ENCODE data around the gene HGFAC.

Gene HGFAC

DNA sequence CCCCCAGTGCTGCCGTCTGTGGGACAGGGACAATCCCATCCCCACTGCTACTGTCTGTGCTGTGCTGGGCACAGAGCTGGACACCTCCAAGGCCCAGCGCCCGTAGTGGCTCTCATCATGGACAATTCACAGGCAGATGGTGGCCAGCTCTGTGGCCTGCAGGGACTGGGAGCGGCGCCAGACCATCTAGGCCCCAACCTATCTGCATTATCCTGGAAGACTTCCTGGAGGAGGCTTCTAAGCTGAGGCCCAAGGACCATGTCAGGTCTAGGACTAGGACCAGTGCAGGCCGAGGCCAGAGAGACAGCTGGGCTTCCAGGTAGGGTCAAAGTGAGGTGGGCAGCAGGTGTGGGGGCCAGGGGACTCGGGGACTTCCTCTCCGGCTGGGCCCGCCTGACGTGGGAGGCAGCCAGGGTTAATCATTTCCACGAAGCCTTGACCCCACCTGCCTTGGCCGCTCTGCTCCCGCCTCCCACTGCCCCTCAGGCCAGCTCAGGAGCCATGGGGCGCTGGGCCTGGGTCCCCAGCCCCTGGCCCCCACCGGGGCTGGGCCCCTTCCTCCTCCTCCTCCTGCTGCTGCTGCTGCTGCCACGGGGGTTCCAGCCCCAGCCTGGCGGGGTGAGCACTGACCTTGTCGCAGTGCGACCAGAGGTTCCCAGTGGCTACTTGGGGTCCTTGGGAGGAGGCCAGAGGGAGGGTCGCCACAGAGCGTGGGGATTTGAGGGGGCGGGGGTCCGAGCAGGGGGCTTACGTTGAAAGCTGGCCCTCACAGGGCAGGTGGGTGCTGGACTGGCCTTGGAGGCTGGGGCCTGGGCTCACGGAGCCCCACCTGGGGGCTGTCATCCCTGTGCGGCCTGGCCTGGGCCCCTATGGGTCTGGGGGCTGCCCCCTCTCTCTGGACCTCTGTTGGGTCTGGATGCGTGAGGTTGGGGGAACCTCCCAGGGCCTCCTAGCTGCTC, at the start of gene HGFAC:
TSS of gene HGFAC (plus strand) at position 468 of the 959 bp plus-strand sequence. CDS start at position 502, 34 bp downstream.
- no peak for DNase-seq

DNA sequence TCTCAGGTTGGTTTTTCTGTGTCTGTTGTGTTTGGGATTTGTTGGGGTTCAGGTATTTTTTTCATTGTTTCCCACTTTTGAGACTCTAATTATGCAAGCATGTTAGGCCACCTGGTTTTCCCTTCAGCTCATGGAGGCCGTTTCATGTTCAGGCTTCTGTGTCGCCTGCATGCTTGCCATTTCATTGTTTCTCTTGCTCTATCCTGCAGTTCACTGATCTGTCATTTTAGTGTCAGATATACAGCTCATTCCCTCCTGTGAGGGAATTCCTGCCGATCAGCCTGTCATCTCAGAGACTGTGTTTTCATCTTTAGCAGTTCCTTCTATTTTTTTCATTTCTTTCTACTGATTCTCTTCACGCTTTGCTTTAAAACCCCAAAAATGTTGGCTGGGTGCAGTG, 49.4 kb upstream of the HGFAC start:
- DNase-seq: no peak

DNA sequence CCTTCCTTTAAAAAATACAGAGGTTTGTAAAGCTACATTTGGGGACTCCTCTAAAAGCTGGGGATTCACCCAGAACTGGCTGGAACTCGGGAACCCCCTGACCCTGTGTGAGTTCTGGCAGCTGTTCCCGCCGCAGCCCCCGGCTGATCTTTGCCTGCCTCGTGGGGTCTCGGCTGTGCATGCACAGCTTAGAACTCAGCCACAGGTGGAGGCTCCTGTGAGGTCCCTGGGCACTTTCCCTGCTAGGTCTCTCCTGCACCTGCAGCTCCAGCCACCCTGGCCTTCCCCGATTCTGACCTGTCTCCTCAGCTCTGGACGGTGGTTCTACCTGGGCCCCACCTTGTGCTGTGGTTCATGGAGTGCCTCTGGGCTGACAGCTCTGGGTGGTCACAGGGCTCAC, 48.6 kb upstream of the HGFAC start:
- DNase-seq: no peak

DNA sequence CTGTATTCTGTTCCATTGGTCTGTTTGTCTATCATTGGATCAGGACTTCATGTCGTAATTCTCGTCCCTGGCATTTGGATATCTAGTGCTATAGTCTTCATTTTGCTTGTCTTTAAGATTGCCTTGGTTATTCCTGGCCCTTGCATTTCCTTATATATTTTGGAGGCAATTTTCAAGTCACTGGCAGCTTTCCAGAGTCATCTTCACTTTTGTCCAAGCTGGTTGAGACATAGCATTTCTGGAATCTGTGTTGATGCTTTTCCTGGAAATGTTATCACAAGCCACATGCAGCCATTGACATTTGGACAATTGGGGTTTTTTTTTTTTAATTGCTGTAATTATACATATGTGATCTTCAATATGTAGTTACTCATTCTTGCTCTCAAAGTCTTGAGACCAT, 45.2 kb upstream of the HGFAC start:
- DNase-seq: no peak

DNA sequence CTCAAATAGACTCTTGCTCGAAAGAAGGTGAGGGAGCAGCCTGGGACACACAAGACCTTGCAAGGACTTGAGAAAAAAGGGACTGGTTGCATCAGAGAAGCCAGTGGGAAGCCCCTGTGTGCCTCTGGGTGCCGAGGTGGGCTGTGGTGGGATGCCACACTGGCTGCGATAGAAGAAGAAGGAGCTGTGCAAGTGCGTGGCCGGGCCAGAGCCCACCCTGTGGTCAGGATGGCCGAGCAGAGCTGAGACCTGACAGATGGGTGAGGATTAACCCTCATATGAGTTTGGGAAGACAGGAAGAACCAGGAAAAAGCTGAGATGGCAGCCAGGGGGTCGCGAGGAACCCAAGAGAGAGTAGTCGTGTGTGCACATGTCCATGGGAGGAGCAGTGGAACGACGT, 44.6 kb upstream of the HGFAC start:
- no peak for DNase-seq

DNA sequence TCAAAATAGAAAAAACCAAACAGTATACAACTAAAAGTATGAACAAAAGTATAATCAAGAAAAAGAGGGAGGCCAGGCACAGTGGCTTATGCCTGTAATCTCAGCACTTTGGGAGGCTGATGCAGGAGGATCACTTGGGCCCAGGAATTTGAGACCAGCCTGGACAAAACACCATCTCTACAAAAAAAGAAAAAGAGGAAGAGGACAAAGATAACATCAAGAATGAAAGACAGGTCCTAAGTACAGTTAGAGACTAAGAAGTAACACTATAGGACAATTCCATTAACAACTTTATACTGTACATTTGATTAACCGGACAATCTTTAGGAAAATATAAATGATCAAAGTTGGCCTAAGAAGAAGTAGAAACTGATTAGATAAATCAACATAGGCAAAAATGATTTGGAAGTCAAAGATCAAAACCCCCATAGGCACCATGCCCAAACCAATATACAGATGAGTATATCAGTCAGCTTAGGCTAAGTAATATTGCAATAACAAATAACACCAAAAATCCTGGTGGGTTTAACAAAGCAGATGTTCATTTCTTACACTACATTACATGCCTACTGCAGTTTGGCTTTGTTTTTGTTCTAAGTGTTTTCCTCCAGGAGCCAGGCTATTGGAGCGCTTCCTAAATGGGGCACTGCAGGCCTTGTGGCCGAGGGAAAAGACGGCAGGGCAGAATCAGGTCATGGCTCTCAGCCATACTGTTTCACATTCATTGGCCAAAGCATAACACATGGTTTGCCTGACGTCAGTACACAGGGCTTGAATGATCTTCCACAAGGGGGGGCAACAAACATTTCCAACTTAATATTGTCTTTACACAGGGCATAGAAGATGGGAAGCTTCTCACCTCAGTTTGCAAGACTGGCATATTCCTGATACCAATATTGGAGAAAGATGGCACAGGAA, 42.2 kb upstream of the HGFAC start:
- peak in 6 of 56 donors; percentile 28 to 69 (median 62) for DNase-seq

DNA sequence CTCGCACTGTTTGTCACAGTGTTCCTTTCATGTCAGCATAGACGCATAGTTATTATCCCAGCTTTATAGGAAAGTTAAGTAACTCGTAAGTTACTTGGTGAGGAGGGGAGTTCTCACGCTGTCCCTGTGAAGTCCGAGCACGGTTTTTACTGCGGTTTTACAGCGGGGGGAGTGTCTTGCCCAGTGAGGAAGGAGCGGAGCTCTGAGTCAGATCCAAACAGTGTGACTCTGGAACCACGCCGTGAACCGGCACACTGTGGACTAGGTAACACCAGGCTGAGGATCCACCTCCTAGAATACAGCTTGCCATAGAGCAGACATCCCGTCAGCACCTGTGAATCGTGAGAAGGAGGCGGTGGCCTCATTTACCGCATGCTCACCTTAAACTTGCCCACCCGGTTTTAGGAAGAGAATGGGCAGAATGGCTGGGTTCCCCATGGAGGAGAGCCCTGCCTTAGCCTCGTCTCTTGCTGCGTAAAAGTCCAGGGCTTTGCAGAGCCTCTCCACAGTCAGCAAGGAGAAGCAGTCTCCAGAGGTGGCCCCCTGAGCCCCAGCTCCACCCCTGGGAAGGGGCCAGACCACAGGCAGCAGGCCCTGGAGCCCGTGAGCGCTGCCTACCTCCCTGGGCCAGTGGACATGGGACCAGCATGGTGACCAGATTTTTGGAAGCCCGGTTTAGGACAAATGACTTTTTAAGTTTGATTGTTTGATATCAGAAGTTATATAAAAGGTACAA, 40.2 kb upstream of the HGFAC start:
- DNase-seq: no peak

DNA sequence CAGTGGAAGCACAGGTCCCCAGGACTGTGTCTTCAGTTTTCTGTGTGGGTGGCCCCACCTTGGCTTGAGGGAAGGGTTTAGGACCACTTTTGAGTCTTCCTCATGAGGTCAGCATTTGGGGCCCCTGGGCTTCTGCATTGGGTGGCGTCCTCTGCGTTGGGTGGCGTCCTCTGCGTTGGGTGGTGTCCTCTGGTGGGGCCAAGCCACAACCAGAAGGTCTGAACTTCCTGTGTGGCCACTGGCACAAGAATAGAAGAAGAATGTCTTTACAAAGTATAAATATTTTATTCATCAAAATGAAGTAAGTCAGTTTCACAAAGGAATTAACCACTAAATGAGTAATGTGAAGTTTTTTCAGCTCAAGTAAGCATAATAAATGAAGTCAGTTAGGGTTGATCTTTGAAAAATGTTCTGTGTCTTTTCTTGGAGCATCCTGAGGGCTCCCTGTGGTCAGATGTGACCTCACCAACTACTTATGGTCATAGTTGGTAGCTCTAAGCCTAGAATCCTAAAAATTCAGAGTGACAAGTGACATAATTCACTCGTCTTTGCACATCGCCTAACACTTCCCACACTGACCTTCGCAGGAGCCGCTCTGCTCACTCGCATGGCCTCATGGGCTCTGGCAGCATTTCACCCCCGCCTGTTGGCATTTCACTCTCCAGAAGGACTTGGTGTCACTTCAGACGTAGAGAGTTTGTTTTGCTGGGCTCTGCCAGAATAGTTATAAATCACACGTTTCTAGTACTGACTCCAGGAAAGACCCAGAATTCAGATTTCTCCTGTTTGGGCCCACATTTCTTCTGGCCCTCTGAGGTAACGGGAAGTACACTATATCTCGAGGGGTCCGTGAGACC, 39.0 kb upstream of the HGFAC start:
- DNase-seq: peak in 1 of 56 donors; percentile 37

DNA sequence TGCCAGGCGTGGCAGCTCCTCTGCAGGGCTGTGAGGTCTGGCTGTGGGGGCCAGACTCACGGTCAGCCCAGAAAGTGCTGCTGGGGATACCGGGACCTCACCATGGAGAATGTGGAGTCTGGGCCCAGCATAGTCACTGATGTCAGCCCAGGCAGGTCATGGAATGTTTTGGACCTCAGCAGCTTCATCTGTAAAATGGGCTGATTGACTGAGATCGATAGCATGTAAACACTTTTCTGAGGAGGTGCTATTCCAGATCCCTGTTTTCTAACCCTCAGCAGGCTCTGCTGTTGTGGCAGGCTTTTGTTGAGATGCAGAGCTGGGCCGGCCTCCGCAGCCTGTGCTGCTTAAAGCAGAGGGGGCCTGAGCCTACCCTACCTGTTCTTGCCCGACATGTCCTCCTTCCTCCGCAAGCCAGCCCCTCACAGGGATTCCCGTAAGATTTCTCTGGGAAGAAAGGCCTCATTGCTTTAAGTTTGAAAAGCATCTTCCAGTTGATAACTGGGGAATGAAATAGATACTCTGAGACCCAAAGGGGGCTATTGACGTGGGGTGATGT, 38.3 kb upstream of the HGFAC start:
- no peak for DNase-seq

DNA sequence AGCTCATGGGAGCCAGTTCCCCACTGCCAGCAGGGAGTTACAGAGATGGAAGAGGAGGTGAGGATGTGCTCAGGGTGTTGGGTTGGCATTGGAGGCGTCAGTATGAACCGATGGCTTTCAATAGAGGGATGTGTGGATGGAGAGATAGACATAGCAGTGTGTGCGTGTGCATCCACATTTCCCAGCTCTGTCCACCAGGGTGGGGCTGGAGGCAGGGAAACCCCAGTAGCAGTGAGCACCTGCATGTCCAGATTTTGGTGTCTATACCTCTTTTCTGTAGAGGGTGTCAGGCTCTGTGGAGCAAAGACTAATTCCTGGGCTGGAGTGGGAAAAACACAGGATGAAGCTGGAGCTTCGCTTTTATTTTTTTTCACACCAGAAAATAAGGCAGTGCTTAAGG, 37.2 kb upstream of the HGFAC start:
- DNase-seq: no peak

DNA sequence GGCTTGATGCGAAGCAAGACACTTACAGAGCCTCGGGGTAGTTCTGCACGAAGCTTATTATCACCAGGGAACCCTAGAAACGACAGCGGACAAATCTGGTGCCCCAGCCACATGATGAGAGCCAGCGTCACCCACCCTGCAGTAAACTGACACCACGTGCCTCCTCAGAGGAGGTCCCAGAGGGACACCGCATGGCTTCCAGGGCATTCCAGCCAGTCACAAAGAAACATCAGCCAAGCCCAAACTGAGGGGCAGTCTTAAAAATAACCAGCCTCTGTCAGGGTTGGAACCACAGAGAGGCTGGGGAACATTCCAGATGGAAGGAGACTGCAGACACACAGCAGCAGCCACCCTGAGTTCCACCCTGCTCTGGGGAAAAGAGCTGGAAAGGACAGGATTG, 36.6 kb upstream of the HGFAC start:
- DNase-seq: no peak

DNA sequence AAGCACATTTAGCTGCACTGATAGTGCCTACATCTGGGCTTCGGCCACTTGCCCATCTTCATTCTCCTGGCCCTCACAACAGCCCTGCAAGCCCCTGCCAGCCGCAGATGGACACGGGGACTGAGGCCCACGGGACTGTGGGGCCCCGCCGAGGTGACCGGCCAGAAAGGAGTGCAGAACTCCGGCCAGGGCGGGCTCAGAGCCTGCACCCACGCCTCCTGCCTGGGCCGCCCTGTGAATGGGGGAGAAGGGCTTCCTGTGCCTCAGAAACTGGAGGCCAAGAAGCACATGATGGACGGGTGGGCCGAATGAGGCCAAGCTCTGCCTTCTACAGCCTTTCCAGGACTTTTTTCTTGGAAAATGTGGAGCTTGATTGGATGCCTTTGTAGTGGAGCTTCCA, 35.7 kb upstream of the HGFAC start:
- DNase-seq: peak in 1 of 56 donors; percentile 45

DNA sequence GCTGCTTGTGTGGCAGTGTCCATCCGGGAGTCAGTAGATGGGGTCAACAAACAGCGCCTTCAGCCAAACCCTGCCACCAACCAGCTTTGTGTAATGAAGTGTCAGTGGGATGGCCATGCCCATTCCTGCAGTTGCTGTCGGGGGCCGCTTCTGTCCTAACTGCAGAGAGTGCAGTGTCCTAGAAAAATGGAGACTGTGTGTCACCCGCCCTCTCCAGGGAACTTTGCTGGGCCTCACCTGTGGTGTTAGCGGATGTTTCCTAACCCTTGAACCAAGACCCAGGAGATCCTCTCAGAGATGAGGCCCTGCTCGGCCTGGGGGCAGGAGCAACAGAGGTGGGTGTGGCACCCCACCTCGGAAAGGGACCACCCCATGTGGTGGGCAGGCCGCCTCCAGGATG, 35.3 kb upstream of the HGFAC start:
- no peak for DNase-seq

DNA sequence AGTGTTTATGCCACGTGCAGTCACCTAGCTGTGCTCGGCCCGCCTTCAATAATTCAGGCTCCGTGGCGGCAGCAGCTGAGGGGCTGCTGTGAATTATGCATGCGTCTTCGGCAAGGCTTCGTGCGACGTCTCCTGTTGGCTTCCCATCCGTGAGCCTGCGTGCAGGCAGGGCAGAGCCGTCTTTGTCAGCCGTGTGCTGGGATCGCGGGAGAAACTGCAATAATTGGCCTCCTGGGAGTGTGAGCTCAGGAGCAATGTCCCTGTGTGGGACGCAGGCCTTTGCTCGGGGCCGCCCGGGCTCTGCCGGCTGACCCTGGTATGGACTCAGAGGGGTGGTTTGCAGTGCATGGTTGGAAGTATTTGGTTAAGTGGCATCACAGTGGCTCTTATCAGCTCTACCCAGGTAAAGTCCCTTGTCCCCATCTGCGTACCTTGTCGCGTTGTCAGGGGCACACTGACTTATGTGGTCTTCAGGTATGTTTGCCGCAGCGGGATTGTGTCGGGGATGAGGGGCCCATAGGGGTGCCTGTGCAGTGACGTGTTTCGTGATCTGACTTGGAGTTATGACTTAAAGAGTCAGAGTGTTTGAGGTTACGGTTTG, 34.5 kb upstream of the HGFAC start:
- DNase-seq: no peak

DNA sequence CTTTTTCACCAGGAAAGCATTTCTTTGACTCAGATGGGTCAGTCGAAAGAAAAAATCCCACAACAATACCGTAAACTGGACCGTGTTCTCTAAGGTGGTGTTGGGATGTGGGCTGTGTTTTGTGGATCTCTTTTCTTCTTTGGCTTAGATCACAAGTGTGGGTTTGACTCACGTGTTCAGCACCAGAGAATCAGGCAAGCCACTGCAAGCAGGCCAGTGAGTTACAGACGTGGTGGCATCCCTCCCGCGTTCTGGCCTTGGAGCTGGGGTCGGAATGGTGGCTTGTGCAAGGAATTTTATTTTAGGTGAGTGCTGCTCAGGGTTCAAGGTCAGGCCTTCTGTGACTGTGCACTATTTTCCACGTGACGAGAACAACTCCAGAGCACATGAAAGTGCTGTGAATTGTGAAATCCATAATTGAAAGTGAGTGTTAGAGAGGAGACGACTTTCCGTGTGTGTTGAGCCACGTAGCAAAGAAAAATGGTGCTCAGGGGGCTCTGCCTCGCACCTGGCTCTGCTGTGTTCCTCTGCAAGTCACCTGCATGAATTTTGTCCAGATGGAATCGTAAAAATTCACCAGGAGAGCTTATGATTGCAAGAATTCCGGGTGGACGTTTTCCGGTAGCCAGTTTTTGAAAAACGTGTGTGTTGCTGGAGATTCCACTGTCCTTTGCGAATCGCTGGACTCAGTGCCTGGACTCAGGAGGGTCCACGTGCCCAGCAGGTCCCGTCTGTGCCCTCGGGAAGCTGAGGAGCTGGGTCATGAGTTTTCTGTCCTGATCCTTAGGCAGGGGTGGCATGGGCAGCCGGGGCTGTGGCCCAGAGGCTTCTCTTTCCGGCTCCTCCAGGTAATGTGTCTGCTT, 33.6 kb upstream of the HGFAC start:
- no peak for DNase-seq

DNA sequence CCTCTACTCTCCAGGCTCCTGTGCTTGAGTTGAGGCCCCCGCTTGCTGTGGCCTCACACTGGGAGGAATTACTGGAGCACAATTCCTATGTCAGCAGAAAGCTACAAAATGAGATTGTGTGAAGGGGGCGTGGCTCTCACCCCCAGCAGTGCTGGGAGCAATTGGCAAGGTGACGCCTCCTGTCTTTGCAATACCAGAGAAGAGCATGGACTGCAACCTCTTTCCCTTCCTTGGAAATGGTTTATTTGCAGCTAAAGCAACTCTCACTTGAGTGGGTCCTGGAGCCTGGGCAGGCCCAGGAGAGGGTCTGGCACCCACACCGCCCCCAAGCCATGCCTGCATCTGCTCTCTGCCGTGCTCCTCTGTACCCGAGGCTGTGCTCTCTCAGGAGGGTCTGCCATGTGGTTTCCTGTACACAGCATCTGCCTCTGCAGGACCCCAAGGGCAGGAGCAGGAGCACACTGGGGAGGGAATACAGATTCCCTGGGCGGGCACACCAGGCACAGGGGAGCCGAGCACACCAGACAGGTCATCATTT, 32.9 kb upstream of the HGFAC start:
- DNase-seq: no peak

DNA sequence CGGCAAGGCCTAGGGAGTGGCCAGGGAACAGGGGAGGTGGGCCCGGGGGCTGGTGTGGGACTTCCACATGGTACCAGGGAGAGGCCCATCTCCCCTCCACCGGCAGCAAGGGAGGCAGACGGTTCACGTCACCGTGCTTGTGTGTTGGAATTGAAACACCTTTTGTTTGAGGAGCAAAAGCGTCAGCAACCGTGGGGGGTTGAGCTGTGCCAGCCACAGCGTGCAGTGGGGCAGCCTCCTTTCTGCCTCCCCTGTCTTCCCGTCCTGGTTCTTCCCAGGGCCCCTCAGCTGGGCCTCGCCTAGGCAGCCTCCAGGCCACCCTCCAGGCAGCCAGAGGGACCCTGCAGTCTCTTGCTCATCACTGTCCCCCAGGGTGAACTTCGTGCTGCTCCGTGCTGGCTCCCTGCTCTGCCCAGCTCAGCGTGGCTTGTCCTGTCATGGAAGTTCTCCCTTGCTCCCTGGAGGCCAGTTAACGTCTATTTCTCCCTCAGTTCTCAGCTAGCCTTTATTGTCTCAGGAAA, 32.1 kb upstream of the HGFAC start:
- DNase-seq: no peak

Data from amygdala (tissue), 56 donors.